Activated T-cell treated with anti-CD3 and anti-CD28 coated beads, Interleukin-2, amount 50 U/mL, for 1 hour (primary cell): ENCODE results near the gene PIK3R5.

Source experiments
- DNase-seq: peaks from one replicate; pipeline ENCODE4 v3.0.0-alpha.2; 2020

Gene PIK3R5

GRCh38 chr17:8922451-8922850 is 43.1 kb downstream of the PIK3R5 start:
- no peak for DNase-seq

- no peak for DNase-seq
These were observed 44.4 kb downstream of the PIK3R5 start for GRCh38 chr17:8921147-8921546.

- no peak for DNase-seq
These were observed 46.6 kb downstream of the PIK3R5 start for GRCh38 chr17:8918807-8919465.

GRCh38 chr17:8916466-8916865 is 49.0 kb downstream of the PIK3R5 start:
- DNase-seq = no peak

GRCh38 chr17:8914554-8914953 is 51.0 kb downstream of the PIK3R5 start:
- no peak for DNase-seq

- DNase-seq = no peak
These were observed 51.6 kb downstream of the PIK3R5 start for GRCh38 chr17:8913879-8914278.

GRCh38 chr17:8913091-8913490 is 52.4 kb downstream of the PIK3R5 start:
- no peak for DNase-seq

- DNase-seq = no peak
These were observed 53.2 kb downstream of the PIK3R5 start for GRCh38 chr17:8912084-8912981.

GRCh38 chr17:8910969-8911604 is 54.4 kb downstream of the PIK3R5 start:
- DNase-seq = no peak

GRCh38 chr17:8909586-8910270 is 55.8 kb downstream of the PIK3R5 start:
- no peak for DNase-seq

GRCh38 chr17:8905331-8905730 is 60.2 kb downstream of the PIK3R5 start:
- DNase-seq = no peak

- no peak for DNase-seq
These were observed 60.8 kb downstream of the PIK3R5 start for GRCh38 chr17:8904686-8905085.

GRCh38 chr17:8904201-8904600 is 61.3 kb downstream of the PIK3R5 start:
- no peak for DNase-seq

- no peak for DNase-seq
These were observed 64.6 kb downstream of the PIK3R5 start for GRCh38 chr17:8900626-8901585.

- DNase-seq = no peak
These were observed 65.3 kb downstream of the PIK3R5 start for GRCh38 chr17:8900207-8900606.

- DNase-seq = no peak
These were observed 66.9 kb downstream of the PIK3R5 start for GRCh38 chr17:8898636-8899035.

- no peak for DNase-seq
These were observed 67.4 kb downstream of the PIK3R5 start for GRCh38 chr17:8898126-8898525.

GRCh38 chr17:8896641-8897635 is 68.6 kb downstream of the PIK3R5 start:
- DNase-seq = peak; percentile 16

GRCh38 chr17:8896087-8896486 is 69.4 kb downstream of the PIK3R5 start:
- DNase-seq = peak; percentile 16
